ENCODE data around the gene CTTNBP2. TPM values are rescaled to one million over a fixed set of nuclear protein-coding genes. Genes with fewer than 3 reads are reported as not detected.

Gene CTTNBP2
- total RNA-seq, 6 experiments from 2014 or later: not detected

GRCh38 chr7:117870448-117871130, 2.7 kb downstream of the CTTNBP2 start:
- no peak overlapping the region for H3K4me3 Mint-ChIP-seq
- DNase-seq: no peak
- H3K4me1 Mint-ChIP-seq (ENCODE audit: low read depth): no peaks in the 10 kb centered on the region
- H3K27ac Mint-ChIP-seq: no peak overlapping the region
- peaks cover 10% of the 10 kb centered on the region for H3K27me3 Mint-ChIP-seq (ENCODE audit: insufficient read depth)
- H3K9me3 Mint-ChIP-seq: no peaks in the 10 kb centered on the region
- TF ChIP-seq CTCF (IDR thresholded peaks at IDR 0.05): no peak
- no peaks in the 10 kb centered on the region for H3K36me3 Mint-ChIP-seq (ENCODE audit: low read depth)

- no peak overlapping the region for H3K4me3 Mint-ChIP-seq
- no peaks in the 10 kb centered on the region for H3K36me3 Mint-ChIP-seq (ENCODE audit: low read depth)
- no peak for DNase-seq
- TF ChIP-seq CTCF (IDR thresholded peaks at IDR 0.05): no peak
- peaks cover 9% of the 10 kb centered on the region for H3K27me3 Mint-ChIP-seq (ENCODE audit: insufficient read depth)
- H3K4me1 Mint-ChIP-seq (ENCODE audit: low read depth): no peaks in the 10 kb centered on the region
- no peaks in the 10 kb centered on the region for H3K9me3 Mint-ChIP-seq
- H3K27ac Mint-ChIP-seq: no peak overlapping the region
Observed at GRCh38 chr7:117869374-117869773, 3.9 kb downstream of the CTTNBP2 start.

- no peaks in the 10 kb centered on the region for H3K36me3 Mint-ChIP-seq (ENCODE audit: low read depth)
Observed at GRCh38 chr7:117863618-117864017, 9.6 kb downstream of the CTTNBP2 start.

GRCh38 chr7:117862378-117862777, 10.9 kb downstream of the CTTNBP2 start:
- Mint-ChIP-seq H3K36me3 (ENCODE audit: low read depth) (no peaks in the 10 kb centered on the region), H3K9me3 (peaks cover 7% of the 10 kb centered on the region; the same call in 1 of the 2 replicates), H3K4me1 (ENCODE audit: low read depth) (no peaks in the 10 kb centered on the region), H3K27ac (no peak overlapping the region), H3K27me3 (ENCODE audit: insufficient read depth) (no peaks in the 10 kb centered on the region; the same call in 1 of the 2 replicates), H3K4me3 (no peak overlapping the region)
- TF ChIP-seq CTCF (IDR thresholded peaks at IDR 0.05): no peak
- no peak for DNase-seq

More at GRCh38 chr7:117863618-117864017, 9.6 kb downstream of the CTTNBP2 start:
- Mint-ChIP-seq H3K27me3 (ENCODE audit: insufficient read depth) (no peaks in the 10 kb centered on the region; the same call in 1 of the 2 replicates), H3K4me3 (no peak overlapping the region), H3K4me1 (ENCODE audit: low read depth) (no peaks in the 10 kb centered on the region), H3K27ac (no peak overlapping the region), H3K9me3 (peaks cover 7% of the 10 kb centered on the region; the same call in 1 of the 2 replicates)
- TF ChIP-seq CTCF (IDR thresholded peaks at IDR 0.05): no peak
- DNase-seq: no peak

DNA sequence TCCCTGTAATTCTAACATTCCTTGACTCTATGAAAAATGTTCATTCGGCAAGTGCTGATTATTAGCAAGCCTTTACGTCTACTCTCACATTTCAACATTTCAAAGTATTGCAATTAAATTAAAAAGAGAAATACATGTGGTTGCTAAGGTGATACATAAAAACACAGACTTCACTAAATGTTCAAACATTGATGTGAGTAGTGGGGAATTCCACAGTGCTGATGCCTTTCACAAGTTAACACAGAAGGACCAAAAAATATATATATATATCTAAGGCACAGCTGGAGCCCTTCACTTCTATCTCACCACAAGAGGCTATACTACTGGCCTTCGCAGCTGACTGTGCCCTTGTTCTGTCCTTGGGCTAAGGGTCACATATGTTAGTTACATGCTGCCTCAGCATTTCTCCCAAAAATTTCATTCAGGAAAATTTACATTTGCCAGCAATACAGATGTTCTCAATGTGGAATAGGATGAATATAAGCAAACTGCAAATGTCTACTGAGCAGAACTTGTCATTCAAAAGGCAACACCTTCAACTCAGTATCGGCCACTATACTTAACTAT, 13.9 kb downstream of the CTTNBP2 start:
- TF ChIP-seq CTCF (IDR thresholded peaks at IDR 0.05): no peak
- Mint-ChIP-seq H3K4me1 (ENCODE audit: low read depth) (no peaks in the 10 kb centered on the region), H3K4me3 (no peak overlapping the region), H3K27me3 (ENCODE audit: insufficient read depth) (no peaks in the 10 kb centered on the region; the same call in 1 of the 2 replicates), H3K36me3 (ENCODE audit: low read depth) (no peaks in the 10 kb centered on the region), H3K9me3 (peaks cover 7% of the 10 kb centered on the region; the same call in 1 of the 2 replicates), H3K27ac (no peak overlapping the region)
- DNase-seq: no peak
